PC-3 (cell line): ENCODE results near the gene TBX3. TPM values are rescaled to one million over a fixed set of nuclear protein-coding genes. Genes with fewer than 3 reads are reported as not detected.

Experiments
- ATAC-seq: fragments of 200-7000 bp; cut with Tn5 transposase; 2 replicates; pipeline ENCODE4 v1.9.1; 2020; ENCODE audit warnings: mild to moderate bottlenecking, moderate library complexity
- BruUV-seq: library from RNA; stranded (reverse); fragments of 400-500 nt; replicated peaks from 2 replicates; lab custom pipeline; 2021; lab: Mats Ljungman, UMichigan
- CTCF ChIA-PET: fragments of 300-600 bp; sonication (Branson Sonifier 250); formaldehyde crosslinking; loops from one replicate; lab custom pipeline; 2022; ENCODE audit warnings: antibody characterized with exemption; lab: Charles Lee
- POLR2A ChIA-PET: fragments of 300-600 bp; sonication (Branson Sonifier 250); formaldehyde crosslinking; loops from one replicate; lab custom pipeline; 2022; ENCODE audit warnings: antibody characterized with exemption; ENCODE audit not compliant: unreplicated experiment; lab: Charles Lee
- DNase-seq: peaks from one replicate; pipeline ENCODE4 v3.0.0-alpha.2; 2015
- H2AFZ ChIP-seq: fragments of 300-600 bp; sonication (generic); 2 replicates; pipeline ENCODE4 v1.6.0; 2016; ENCODE audit warnings: antibody characterized with exemption, low read length
- H3F3A ChIP-seq: fragments of 300-600 bp; sonication (generic); one replicate; pipeline ENCODE4 v1.6.0; 2017; ENCODE audit warnings: antibody characterized with exemption, low read length, control low read depth, mild to moderate bottlenecking; ENCODE audit not compliant: unreplicated experiment
- H3K27ac ChIP-seq: fragments of 300-600 bp; sonication (generic); 2 replicates; pipeline ENCODE4 v1.5.1; 2016; ENCODE audit warnings: mild to moderate bottlenecking, low read length
- H3K27me3 ChIP-seq: fragments of 300-600 bp; sonication (generic); 2 replicates; pipeline ENCODE4 v1.6.1; 2016; ENCODE audit warnings: low read length, mixed read lengths
- H3K36me3 ChIP-seq: fragments of 300-600 bp; sonication (generic); 2 replicates; pipeline ENCODE4 v1.6.1; 2016; ENCODE audit warnings: low read depth, mixed run types, low read length, mixed read lengths
- H3K4me1 ChIP-seq: fragments of 300-600 bp; sonication (generic); 2 replicates; pipeline ENCODE4 v1.5.1; 2016; ENCODE audit warnings: low read length; ENCODE audit not compliant: insufficient read depth
- H3K4me2 ChIP-seq: fragments of 300-600 bp; sonication (generic); 2 replicates; pipeline ENCODE4 v1.6.0; 2016; ENCODE audit warnings: low read length
- H3K4me3 ChIP-seq: fragments of 300-600 bp; sonication (generic); 2 replicates; pipeline ENCODE4 v1.5.1; 2016; ENCODE audit warnings: mild to moderate bottlenecking, low read length, mixed read lengths
- H3K79me2 ChIP-seq: fragments of 300-600 bp; sonication (generic); 2 replicates; pipeline ENCODE4 v1.6.1; 2017; ENCODE audit warnings: low read length, mixed read lengths
- H3K9ac ChIP-seq: fragments of 300-600 bp; sonication (generic); 2 replicates; pipeline ENCODE4 v1.6.0; 2016; ENCODE audit warnings: mild to moderate bottlenecking, low read length
- H3K9me2 ChIP-seq: fragments of 300-600 bp; sonication (generic); replicated peaks from 2 replicates; pipeline ENCODE4 v1.6.1; 2016; ENCODE audit warnings: mixed run types, low read length, mixed read lengths
- H3K9me3 ChIP-seq: fragments of 300-600 bp; sonication (generic); 2 replicates; pipeline ENCODE4 v1.6.1; 2016; ENCODE audit warnings: low read length, mixed read lengths
- H4K20me1 ChIP-seq: fragments of 300-600 bp; sonication (generic); 2 replicates; pipeline ENCODE4 v1.6.1; 2016; ENCODE audit warnings: low read length, mixed read lengths
- CTCF ChIP-seq: fragments of 300-600 bp; sonication (generic); conservative IDR thresholded peaks from 2 replicates; pipeline ENCODE4 v1.5.1; 2017; ENCODE audit warnings: antibody characterized with exemption, low read depth, mild to moderate bottlenecking, low read length
- EZH2 ChIP-seq: fragments of 300-600 bp; sonication (generic); IDR thresholded peaks from one replicate; pipeline ENCODE4 v1.6.1; 2017; ENCODE audit warnings: antibody characterized with exemption, mild to moderate bottlenecking, low read length; ENCODE audit not compliant: unreplicated experiment
- EZH2phosphoT487 ChIP-seq: fragments of 300-600 bp; sonication (generic); IDR thresholded peaks from 2 replicates; pipeline ENCODE4 v1.6.1; 2018; ENCODE audit warnings: mild to moderate bottlenecking, antibody characterized with exemption, low read length, borderline replicate concordance
- intact Hi-C: fragments of 100-400 bp; cut with micrococcal nuclease; formaldehyde crosslinking; loops from 2 replicates; pipeline ENCODE4 v1.9.0; 2023
- total RNA-seq: library from RNA; depleted of rRNA; stranded (reverse); fragments of >200 nt; gene quantifications from 2 replicates; pipeline ENCODE4 v1.2.3, GENCODE V29; 2014

Gene TBX3
- total RNA-seq, 1 experiment from 2014 or later, result 89.4 TPM

- CTCF ChIA-PET, result no interaction called here
- TF ChIP-seq EZH2phosphoT487 (no peak), CTCF (no peak), EZH2 (no peak)
- H2AFZ ChIP-seq, result no peak overlapping the region
- no peaks in the 10 kb centered on the region for H3K9me3 ChIP-seq
- peaks cover 40% of the 10 kb centered on the region for H3K4me1 ChIP-seq
- H3K27me3 ChIP-seq, result no peaks in the 10 kb centered on the region
- H3F3A ChIP-seq, result no peaks in the 10 kb centered on the region
- H3K27ac ChIP-seq, result no peak overlapping the region
- DNase-seq (no peak), ATAC-seq (no peak)
- no peaks in the 10 kb centered on the region for H3K9me2 ChIP-seq
- H4K20me1 ChIP-seq, result no peaks in the 10 kb centered on the region
- H3K36me3 ChIP-seq, result no peaks in the 10 kb centered on the region
- no peak overlapping the region for H3K4me3 ChIP-seq
- no peak overlapping the region for H3K9ac ChIP-seq
- intact Hi-C loops, result no loop called here
- peaks cover 46% of the 10 kb centered on the region for H3K79me2 ChIP-seq
- BruUV-seq, result no TSS peak
- no peak overlapping the region for H3K4me2 ChIP-seq
- POLR2A ChIA-PET, result no interaction called here
These were observed 5.4 kb upstream of the TBX3 start for GRCh38 chr12:114689075-114689994.

GRCh38 chr12:114688256-114688845 is 4.4 kb upstream of the TBX3 start:
- ChIA-PET POLR2A (no interaction called here), CTCF (interaction anchor here (0.7 kb wide), 2 partner anchors 15 to 710 kb away, joined by 4 read pairs; no protein-coding TSS in a partner anchor)
- no peaks in the 10 kb centered on the region for H3K9me2 ChIP-seq
- no TSS peak for BruUV-seq
- H3K4me3 ChIP-seq, result no peak overlapping the region
- peaks cover 3% of the 10 kb centered on the region for H4K20me1 ChIP-seq
- H3K79me2 ChIP-seq, result peaks cover 43% of the 10 kb centered on the region
- H2AFZ ChIP-seq, result no peak overlapping the region
- no peak for TF ChIP-seq EZH2
- no peak for TF ChIP-seq CTCF
- no peak for TF ChIP-seq EZH2phosphoT487
- H3F3A ChIP-seq, result no peaks in the 10 kb centered on the region
- H3K27me3 ChIP-seq, result no peaks in the 10 kb centered on the region
- H3K36me3 ChIP-seq, result no peaks in the 10 kb centered on the region
- H3K4me2 ChIP-seq, result no peak overlapping the region
- intact Hi-C loops, result no loop called here
- peaks cover 31% of the 10 kb centered on the region for H3K4me1 ChIP-seq
- H3K9me3 ChIP-seq, result no peaks in the 10 kb centered on the region
- no peak for ATAC-seq
- no peak overlapping the region for H3K9ac ChIP-seq
- no peak overlapping the region for H3K27ac ChIP-seq
- DNase-seq, result no peak
